Fibroblast of lung (primary cell): ENCODE results near the gene NTRK3. TPM values are rescaled to one million over a fixed set of nuclear protein-coding genes. Genes with fewer than 3 reads are reported as not detected.

Source experiments
- DNase-seq, 2 donors: peaks; one replicate each; pipeline versions ENCODE4 v3.0.0 to v3.0.0-alpha.2; 2010; ENCODE audit warnings: low read depth in 2 of 2
- H2AFZ ChIP-seq: 2 replicates; pipeline ENCODE4 v1.5.1; 2012; ENCODE audit warnings: low read length, control low read depth, inconsistent platforms
- H3K27ac ChIP-seq: 2 replicates; pipeline ENCODE4 v1.5.1; 2011; ENCODE audit warnings: low read length, control low read depth; ENCODE audit not compliant: insufficient read depth
- H3K27me3 ChIP-seq: 2 replicates; pipeline ENCODE4 v1.5.1; 2011; ENCODE audit warnings: mild to moderate bottlenecking, low read length; ENCODE audit not compliant: control insufficient read depth, insufficient read depth
- H3K36me3 ChIP-seq: 2 replicates; pipeline ENCODE4 v1.5.1; 2011; ENCODE audit warnings: low read length; ENCODE audit not compliant: control insufficient read depth, insufficient read depth
- H3K4me1 ChIP-seq: 2 replicates; pipeline ENCODE4 v1.5.1; 2011; ENCODE audit warnings: low read length; ENCODE audit not compliant: control insufficient read depth, insufficient read depth; ENCODE audit errors: extremely low read depth
- H3K4me2 ChIP-seq: 2 replicates; pipeline ENCODE4 v1.5.1; 2011; ENCODE audit warnings: low read length, control low read depth; ENCODE audit not compliant: insufficient read depth; ENCODE audit errors: extremely low read depth
- H3K4me3 ChIP-seq, 4 experiments: fragments of 200-600 bp in 1 of 4; sonication (generic) in 1 of 4; replicated peaks in 1 of 4; 2 replicates each; pipeline ENCODE4 v1.5.1; 2011 to 2016; ENCODE audit warnings: low read length in 4 of 4, low read depth in 3 of 4, mild to moderate bottlenecking in 3 of 4, control low read depth in 2 of 4, inconsistent platforms in 1 of 4, mixed read lengths in 1 of 4; ENCODE audit not compliant: insufficient read depth in 1 of 4; ENCODE audit errors: control extremely low read depth in 1 of 4
- H3K79me2 ChIP-seq: 2 replicates; pipeline ENCODE4 v1.5.1; 2012; ENCODE audit warnings: mild to moderate bottlenecking, low read length, inconsistent platforms; ENCODE audit not compliant: control insufficient read depth, insufficient read depth
- H3K9ac ChIP-seq: 2 replicates; pipeline ENCODE4 v1.5.1; 2011; ENCODE audit warnings: mild to moderate bottlenecking, low read length, control low read depth; ENCODE audit not compliant: insufficient read depth
- H3K9me3 ChIP-seq: 2 replicates; pipeline ENCODE4 v1.5.1; 2012; ENCODE audit warnings: low read depth, low read length; ENCODE audit not compliant: control insufficient read depth, insufficient read depth
- H4K20me1 ChIP-seq: 2 replicates; pipeline ENCODE4 v1.5.1; 2011; ENCODE audit warnings: low read length; ENCODE audit not compliant: control insufficient read depth, insufficient read depth; ENCODE audit errors: extremely low read depth
- CTCF ChIP-seq, 2 donors: IDR thresholded peaks in 1 of 2; conservative IDR thresholded peaks in 1 of 2; 1 replicate in 1 of 2; 2 replicates in 1 of 2; pipeline ENCODE4 v1.5.1; 2011 to 2012; ENCODE audit warnings: low read length in 2 of 2, control low read depth in 1 of 2, inconsistent platforms in 1 of 2, low read depth in 1 of 2, mild to moderate bottlenecking in 1 of 2
- EZH2 ChIP-seq: IDR thresholded peaks from 2 replicates; pipeline ENCODE4 v1.5.1; 2012; ENCODE audit warnings: low read length, control low read depth, mild to moderate bottlenecking; ENCODE audit errors: missing control alignments
- polyA plus RNA-seq, 2 donors: library from polyadenylated mRNA; depleted of rRNA in 1 of 2; stranded (reverse) in 1 of 2; unstranded in 1 of 2; fragments of >200 nt; gene quantifications; 2 replicates each; pipeline ENCODE4 v1.2.1, GENCODE V29; 2011 to 2012; ENCODE audit warnings: missing spikeins in 1 of 2
- total RNA-seq: library from RNA; depleted of rRNA; stranded (reverse); fragments of >200 nt; gene quantifications from 2 replicates; pipeline ENCODE4 v1.2.1, GENCODE V29; 2014

NTRK3 gene
- total and polyA plus RNA-seq, 2 donors (not counting 1 experiment from before 2014, with no cell fraction given), result 0.06 TPM; not detected in 1

- Histone ChIP-seq H3K9ac (no peak overlapping the region), H4K20me1 (no peaks in the 10 kb centered on the region), H3K36me3 (no peaks in the 10 kb centered on the region), H3K79me2 (no peaks in the 10 kb centered on the region), H3K27ac (no peak overlapping the region), H2AFZ (no peak overlapping the region), H3K4me2 (no peak overlapping the region), H3K4me1 (no peaks in the 10 kb centered on the region), H3K9me3 (no peaks in the 10 kb centered on the region), H3K27me3 (no peaks in the 10 kb centered on the region), H3K4me3 (no peak overlapping the region)
- peak in 1 of 2 donors; percentile 18 for DNase-seq
- TF ChIP-seq EZH2, result no peak
- no peak for TF ChIP-seq CTCF (conservative IDR thresholded peaks at IDR 0.05 in 1 of 2, IDR thresholded peaks at IDR 0.05 in 1 of 2; ENCODE audit: low read depth in 1 of 2, low read length in 2 of 2)
Observed at GRCh38 chr15:88066636-88067330, 189.8 kb downstream of the NTRK3 start.

- Histone ChIP-seq H3K4me2 (no peak overlapping the region), H3K4me3 (no peak overlapping the region), H3K36me3 (no peaks in the 10 kb centered on the region), H3K79me2 (no peaks in the 10 kb centered on the region), H3K9me3 (no peaks in the 10 kb centered on the region), H3K4me1 (no peaks in the 10 kb centered on the region), H3K27me3 (no peaks in the 10 kb centered on the region), H2AFZ (no peak overlapping the region), H4K20me1 (no peaks in the 10 kb centered on the region), H3K27ac (no peak overlapping the region), H3K9ac (no peak overlapping the region)
- TF ChIP-seq EZH2 (no peak), CTCF (conservative IDR thresholded peaks at IDR 0.05 in 1 of 2, IDR thresholded peaks at IDR 0.05 in 1 of 2; ENCODE audit: low read depth in 1 of 2, low read length in 2 of 2) (no peak)
- no peak for DNase-seq
Observed at GRCh38 chr15:88061452-88061851, 195.1 kb downstream of the NTRK3 start.

- Histone ChIP-seq H3K4me3 (no peak overlapping the region), H3K27ac (no peak overlapping the region), H2AFZ (no peak overlapping the region), H3K4me1 (no peaks in the 10 kb centered on the region), H3K4me2 (no peak overlapping the region), H4K20me1 (no peaks in the 10 kb centered on the region), H3K79me2 (no peaks in the 10 kb centered on the region), H3K9ac (no peak overlapping the region), H3K9me3 (no peaks in the 10 kb centered on the region), H3K36me3 (no peaks in the 10 kb centered on the region), H3K27me3 (no peaks in the 10 kb centered on the region)
- DNase-seq, result no peak
- TF ChIP-seq EZH2, result no peak
Observed at GRCh38 chr15:88060383-88060782, 196.2 kb downstream of the NTRK3 start.
